Measurements from ENCODE around the gene TMEM225B.

Gene TMEM225B

GRCh38 chr7:99605527-99605926, 7.5 kb downstream of the TMEM225B start:
- no peaks in the 10 kb centered on the region for H3K36me3 Mint-ChIP-seq (ENCODE audit: low read depth)
- no peak overlapping the region for H3K4me3 Mint-ChIP-seq

GRCh38 chr7:99606531-99606930, 8.5 kb downstream of the TMEM225B start:
- Mint-ChIP-seq H3K27me3 (no peaks in the 10 kb centered on the region), H3K4me3 (no peak overlapping the region), H3K9me3 (no peaks in the 10 kb centered on the region), H3K36me3 (ENCODE audit: low read depth) (no peaks in the 10 kb centered on the region), H3K4me1 (ENCODE audit: low read depth) (no peaks in the 10 kb centered on the region), H3K27ac (no peak overlapping the region)

More at GRCh38 chr7:99605527-99605926, 7.5 kb downstream of the TMEM225B start:
- no peak overlapping the region for H3K27ac Mint-ChIP-seq
- no peaks in the 10 kb centered on the region for H3K4me1 Mint-ChIP-seq (ENCODE audit: low read depth)
- no peaks in the 10 kb centered on the region for H3K27me3 Mint-ChIP-seq
- H3K9me3 Mint-ChIP-seq: no peaks in the 10 kb centered on the region

- Mint-ChIP-seq H3K27me3 (no peaks in the 10 kb centered on the region), H3K27ac (no peak overlapping the region), H3K4me1 (ENCODE audit: low read depth) (no peaks in the 10 kb centered on the region), H3K9me3 (no peaks in the 10 kb centered on the region), H3K36me3 (ENCODE audit: low read depth) (no peaks in the 10 kb centered on the region), H3K4me3 (no peak overlapping the region)
These were observed 9.5 kb downstream of the TMEM225B start for GRCh38 chr7:99607548-99607947.

GRCh38 chr7:99614495-99614894, 16.4 kb downstream of the TMEM225B start:
- H3K36me3 Mint-ChIP-seq (ENCODE audit: low read depth): peaks cover 21% of the 10 kb centered on the region
- no peaks in the 10 kb centered on the region for H3K27me3 Mint-ChIP-seq
- peaks cover 44% of the 10 kb centered on the region for H3K4me1 Mint-ChIP-seq (ENCODE audit: low read depth)
- H3K27ac Mint-ChIP-seq: no peak overlapping the region
- no peaks in the 10 kb centered on the region for H3K9me3 Mint-ChIP-seq
- no peak overlapping the region for H3K4me3 Mint-ChIP-seq

GRCh38 chr7:99615989-99616358, 17.9 kb downstream of the TMEM225B start:
- H3K4me1 Mint-ChIP-seq (ENCODE audit: low read depth): peaks cover 56% of the 10 kb centered on the region
- H3K4me3 Mint-ChIP-seq: peak overlapping the region; percentile 92
- peak overlapping the region; percentile 90 for H3K27ac Mint-ChIP-seq
- peaks cover 35% of the 10 kb centered on the region for H3K36me3 Mint-ChIP-seq (ENCODE audit: low read depth)
- no peaks in the 10 kb centered on the region for H3K9me3 Mint-ChIP-seq
- no peaks in the 10 kb centered on the region for H3K27me3 Mint-ChIP-seq

- Mint-ChIP-seq H3K4me3 (peak within 1 kb of the TSS; percentile 92), H3K27me3 (no peaks in the 10 kb centered on the region), H3K4me1 (ENCODE audit: low read depth) (peaks cover 62% of the 10 kb centered on the region), H3K27ac (peak within 1 kb of the TSS; percentile 90), H3K9me3 (no peaks in the 10 kb centered on the region), H3K36me3 (ENCODE audit: low read depth) (peaks cover 41% of the 10 kb centered on the region)
These were observed 18.5 kb downstream of the TMEM225B start, which contains the start of gene ZSCAN25 for GRCh38 chr7:99616359-99617191. TSS of gene ZSCAN25 (plus strand) at chr7:99616946. CDS start at chr7:99619607, 2,661 bp downstream.

GRCh38 chr7:99617192-99617781, 19.2 kb downstream of the TMEM225B start:
- peaks cover 47% of the 10 kb centered on the region for H3K36me3 Mint-ChIP-seq (ENCODE audit: low read depth)
- H3K4me3 Mint-ChIP-seq: peak overlapping the region; percentile 92
- no peaks in the 10 kb centered on the region for H3K9me3 Mint-ChIP-seq
- peaks cover 69% of the 10 kb centered on the region for H3K4me1 Mint-ChIP-seq (ENCODE audit: low read depth)
- no peaks in the 10 kb centered on the region for H3K27me3 Mint-ChIP-seq
- peak overlapping the region; percentile 90 for H3K27ac Mint-ChIP-seq

- H3K27ac Mint-ChIP-seq: peak overlapping the region; percentile 90
- peaks cover 84% of the 10 kb centered on the region for H3K4me1 Mint-ChIP-seq (ENCODE audit: low read depth)
- peaks cover 62% of the 10 kb centered on the region for H3K36me3 Mint-ChIP-seq (ENCODE audit: low read depth)
These were observed 20.7 kb downstream of the TMEM225B start for GRCh38 chr7:99618726-99619125.

GRCh38 chr7:99619571-99620130, 21.6 kb downstream of the TMEM225B start:
- Mint-ChIP-seq H3K36me3 (ENCODE audit: low read depth) (peaks cover 71% of the 10 kb centered on the region), H3K4me3 (peak overlapping the region; percentile 92), H3K9me3 (no peaks in the 10 kb centered on the region), H3K4me1 (ENCODE audit: low read depth) (peaks cover 90% of the 10 kb centered on the region), H3K27ac (peak overlapping the region; percentile 90), H3K27me3 (no peaks in the 10 kb centered on the region)

More at GRCh38 chr7:99618726-99619125, 20.7 kb downstream of the TMEM225B start:
- Mint-ChIP-seq H3K4me3 (peak overlapping the region; percentile 92), H3K9me3 (no peaks in the 10 kb centered on the region), H3K27me3 (no peaks in the 10 kb centered on the region)

GRCh38 chr7:99621271-99621670, 23.2 kb downstream of the TMEM225B start:
- Mint-ChIP-seq H3K27ac (peak overlapping the region; percentile 75), H3K36me3 (ENCODE audit: low read depth) (peaks cover 87% of the 10 kb centered on the region), H3K4me1 (ENCODE audit: low read depth) (peaks cover 93% of the 10 kb centered on the region), H3K27me3 (no peaks in the 10 kb centered on the region), H3K9me3 (no peaks in the 10 kb centered on the region), H3K4me3 (no peak overlapping the region)

GRCh38 chr7:99622596-99622995, 24.5 kb downstream of the TMEM225B start:
- peaks cover 94% of the 10 kb centered on the region for H3K4me1 Mint-ChIP-seq (ENCODE audit: low read depth)
- no peaks in the 10 kb centered on the region for H3K27me3 Mint-ChIP-seq
- no peaks in the 10 kb centered on the region for H3K9me3 Mint-ChIP-seq
- H3K27ac Mint-ChIP-seq: peak overlapping the region; percentile 100
- H3K4me3 Mint-ChIP-seq: peak overlapping the region; percentile 96
- peaks cover 96% of the 10 kb centered on the region for H3K36me3 Mint-ChIP-seq (ENCODE audit: low read depth)

- Mint-ChIP-seq H3K4me1 (ENCODE audit: low read depth) (peaks cover 89% of the 10 kb centered on the region), H3K4me3 (peak overlapping the region; percentile 96), H3K27me3 (no peaks in the 10 kb centered on the region), H3K9me3 (no peaks in the 10 kb centered on the region), H3K36me3 (ENCODE audit: low read depth) (peaks cover 96% of the 10 kb centered on the region), H3K27ac (peak overlapping the region; percentile 100)
These were observed 25.1 kb downstream of the TMEM225B start for GRCh38 chr7:99623091-99623693.

GRCh38 chr7:99623702-99624447, 25.8 kb downstream of the TMEM225B start:
- H3K27me3 Mint-ChIP-seq: no peaks in the 10 kb centered on the region
- H3K36me3 Mint-ChIP-seq (ENCODE audit: low read depth): peaks cover 96% of the 10 kb centered on the region
- peak overlapping the region; percentile 100 for H3K27ac Mint-ChIP-seq
- H3K4me1 Mint-ChIP-seq (ENCODE audit: low read depth): peaks cover 89% of the 10 kb centered on the region
- no peaks in the 10 kb centered on the region for H3K9me3 Mint-ChIP-seq
- peak overlapping the region; percentile 96 for H3K4me3 Mint-ChIP-seq

GRCh38 chr7:99624484-99624883, 26.4 kb downstream of the TMEM225B start:
- H3K27me3 Mint-ChIP-seq: no peaks in the 10 kb centered on the region
- peaks cover 83% of the 10 kb centered on the region for H3K4me1 Mint-ChIP-seq (ENCODE audit: low read depth)
- peak overlapping the region; percentile 96 for H3K4me3 Mint-ChIP-seq
- H3K36me3 Mint-ChIP-seq (ENCODE audit: low read depth): peaks cover 94% of the 10 kb centered on the region
- H3K27ac Mint-ChIP-seq: peak overlapping the region; percentile 100
- H3K9me3 Mint-ChIP-seq: no peaks in the 10 kb centered on the region

Measured in stimulated activated naive CD8-positive, alpha-beta T cell treated with anti-CD3 and anti-CD28 coated beads, Interleukin-15, Interleukin-2, amounts not matched to agents 100 ng/mL and 50 ng/mL, for 24 hours (primary cell).